GM20000 (cell line): ENCODE measurements around the gene PTCHD4.

Experiments
- DNase-seq: peaks from one replicate; pipeline ENCODE4 v3.0.0; 2012; ENCODE audit warnings: low spot score
- TF ChIP-seq, protein P1 (sequence below): IDR thresholded peaks from 2 replicates; pipeline ENCODE4 v1.5.1; 2012; ENCODE audit warnings: mild to moderate bottlenecking, control low read depth; ENCODE audit errors: extremely low read depth, missing control alignments

PTCHD4 gene

DNA sequence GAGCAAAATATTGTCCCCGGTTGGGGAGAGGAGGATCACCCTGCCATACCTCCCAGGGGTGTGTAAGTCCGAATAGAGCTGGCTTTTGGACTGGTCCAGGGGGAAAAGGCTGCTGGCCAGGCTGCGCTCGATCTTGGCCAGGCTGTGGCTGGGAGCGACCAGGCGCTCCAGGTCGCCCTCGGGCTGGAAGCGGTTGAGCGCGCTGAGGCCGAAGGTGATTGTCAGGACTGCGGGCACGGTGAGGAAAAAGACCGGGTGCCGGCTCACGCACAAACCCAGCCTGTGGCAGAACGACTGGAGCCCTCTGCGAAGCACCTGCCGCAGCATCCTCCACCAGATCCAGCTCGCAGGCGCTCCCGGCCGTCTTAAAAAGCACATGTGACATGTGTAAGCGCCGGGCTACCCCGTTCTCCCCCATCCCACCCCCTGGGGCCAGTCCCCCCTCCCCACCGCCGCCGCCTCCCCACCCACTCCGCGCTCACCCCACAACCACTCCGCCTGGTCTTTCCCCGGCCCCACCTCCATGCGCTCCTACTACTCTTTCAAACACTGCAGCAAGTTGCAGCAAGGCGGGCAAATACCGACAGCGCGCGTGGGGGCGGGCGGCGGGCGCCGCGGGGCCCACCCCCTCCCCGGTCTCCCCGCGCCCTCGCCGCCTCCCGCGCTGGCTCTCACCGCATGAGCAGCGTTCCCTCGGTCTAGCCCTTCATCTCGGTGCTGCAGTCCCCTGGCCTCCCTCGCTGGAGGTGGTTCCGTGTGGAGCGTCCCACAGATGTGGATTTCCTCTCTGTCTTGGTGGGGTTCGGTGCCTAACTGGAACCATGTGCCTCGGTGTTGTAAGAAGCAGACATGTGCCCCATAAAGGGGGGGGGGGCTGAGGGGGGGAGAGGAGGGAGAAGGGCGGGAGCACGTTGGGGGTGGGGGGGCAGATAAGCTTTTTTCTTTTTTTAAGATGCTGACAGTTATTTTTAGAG lies 42.4 kb downstream of the PTCHD4 start:
- DNase-seq: no peak
- TF ChIP-seq, protein P1, sequence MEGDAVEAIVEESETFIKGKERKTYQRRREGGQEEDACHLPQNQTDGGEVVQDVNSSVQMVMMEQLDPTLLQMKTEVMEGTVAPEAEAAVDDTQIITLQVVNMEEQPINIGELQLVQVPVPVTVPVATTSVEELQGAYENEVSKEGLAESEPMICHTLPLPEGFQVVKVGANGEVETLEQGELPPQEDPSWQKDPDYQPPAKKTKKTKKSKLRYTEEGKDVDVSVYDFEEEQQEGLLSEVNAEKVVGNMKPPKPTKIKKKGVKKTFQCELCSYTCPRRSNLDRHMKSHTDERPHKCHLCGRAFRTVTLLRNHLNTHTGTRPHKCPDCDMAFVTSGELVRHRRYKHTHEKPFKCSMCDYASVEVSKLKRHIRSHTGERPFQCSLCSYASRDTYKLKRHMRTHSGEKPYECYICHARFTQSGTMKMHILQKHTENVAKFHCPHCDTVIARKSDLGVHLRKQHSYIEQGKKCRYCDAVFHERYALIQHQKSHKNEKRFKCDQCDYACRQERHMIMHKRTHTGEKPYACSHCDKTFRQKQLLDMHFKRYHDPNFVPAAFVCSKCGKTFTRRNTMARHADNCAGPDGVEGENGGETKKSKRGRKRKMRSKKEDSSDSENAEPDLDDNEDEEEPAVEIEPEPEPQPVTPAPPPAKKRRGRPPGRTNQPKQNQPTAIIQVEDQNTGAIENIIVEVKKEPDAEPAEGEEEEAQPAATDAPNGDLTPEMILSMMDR: no peak

DNA sequence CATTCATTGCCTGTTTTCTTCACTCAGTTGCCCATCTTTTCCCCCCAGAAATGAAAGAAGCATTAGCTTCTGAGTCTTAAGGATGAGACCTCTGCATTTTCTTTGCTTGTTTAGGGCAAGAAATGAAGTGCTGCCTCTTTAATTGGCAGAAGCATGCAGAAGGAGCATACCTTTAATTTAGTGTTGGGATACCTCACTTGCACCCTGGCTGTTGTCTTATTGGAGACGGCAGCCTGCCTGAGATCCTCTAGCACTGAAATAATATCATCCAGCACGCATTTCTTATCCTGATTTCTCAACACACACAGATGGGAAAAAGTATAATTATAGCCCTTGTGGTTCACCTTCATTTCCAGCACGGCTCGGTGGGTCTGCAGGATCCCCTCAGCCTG lies 43.1 kb downstream of the PTCHD4 start:
- TF ChIP-seq, protein P1: no peak
- DNase-seq: no peak

- TF ChIP-seq, protein P1: no peak
- DNase-seq: no peak
These were observed 43.8 kb downstream of the PTCHD4 start for GRCh38 chr6:48067148-48067712.

DNA sequence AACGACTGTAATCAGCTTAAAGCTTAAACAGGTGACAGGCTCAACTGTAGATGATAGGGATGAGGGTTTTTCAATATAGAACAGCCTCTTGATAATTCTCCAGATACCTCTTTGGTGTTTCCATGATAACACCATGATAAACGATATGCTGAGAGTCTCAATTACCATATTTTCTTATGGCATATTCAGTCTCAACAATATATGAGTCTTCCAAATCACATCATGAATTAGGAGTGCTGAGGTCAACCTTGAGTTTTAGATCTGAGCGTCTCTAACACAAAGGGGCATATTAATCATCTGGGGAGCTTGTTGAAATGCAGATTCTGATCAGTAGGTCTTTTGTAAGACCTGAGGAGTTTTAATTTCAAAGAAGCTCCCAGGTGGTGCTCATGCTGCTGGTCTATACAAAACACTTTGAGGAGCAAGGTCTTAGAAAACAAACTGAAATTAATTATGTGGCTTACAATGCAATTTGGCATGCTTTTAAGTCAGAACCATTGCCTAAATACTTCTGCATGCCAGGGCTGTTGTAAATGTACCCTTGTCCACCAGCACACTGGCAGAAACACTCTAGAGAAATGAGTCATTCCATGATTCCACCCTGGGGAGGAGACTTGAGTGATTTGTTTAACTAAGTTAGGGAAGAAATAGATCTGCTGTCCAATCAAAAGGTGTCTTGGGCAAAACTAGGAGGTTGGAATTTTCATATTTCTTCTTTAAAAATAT lies 49.6 kb downstream of the PTCHD4 start:
- TF ChIP-seq, protein P1: no peak
- DNase-seq: no peak
